Common myeloid progenitor, CD34-positive (primary cell): ENCODE measurements around the gene PKMYT1. TPM values are rescaled to one million over a fixed set of nuclear protein-coding genes. Genes with fewer than 3 reads are reported as not detected.

Experiments
- CTCF ChIA-PET: fragments of 350-600 bp; sonication (Branson Sonifier 250); formaldehyde crosslinking; loops from one replicate; lab custom pipeline; 2021; ENCODE audit warnings: antibody characterized with exemption; lab: Charles Lee
- POLR2A ChIA-PET: fragments of 350-600 bp; sonication (Branson Sonifier 250); formaldehyde crosslinking; loops from one replicate; lab custom pipeline; 2021; ENCODE audit warnings: antibody characterized with exemption; lab: Charles Lee
- DNase-seq, 3 donors: peaks; one replicate each; pipeline versions ENCODE4 v3.0.0 to v3.0.0-alpha.2; 2013
- H3K27ac ChIP-seq, 2 experiments: 1 replicate in 1 of 2; 2 replicates in 1 of 2; pipeline ENCODE4 v1.7.0; 2013; ENCODE audit warnings: inconsistent platforms in 2 of 2, low read length in 2 of 2, mild to moderate bottlenecking in 2 of 2, low read depth in 1 of 2, moderate library complexity in 1 of 2; ENCODE audit not compliant: severe bottlenecking in 2 of 2, insufficient read depth in 1 of 2, poor library complexity in 1 of 2
- H3K27me3 ChIP-seq, 5 experiments: replicated peaks in 2 of 5; 1 replicate in 3 of 5; 2 replicates in 2 of 5; pipeline versions ENCODE4 v1.6.1 to v1.7.0; 2013; ENCODE audit warnings: low read length in 4 of 5, mild to moderate bottlenecking in 2 of 5, moderate library complexity in 2 of 5, inconsistent platforms in 1 of 5; ENCODE audit not compliant: insufficient read depth in 5 of 5, control insufficient read depth in 4 of 5
- H3K36me3 ChIP-seq, 4 experiments: 1 replicate in 2 of 4; 2 replicates in 2 of 4; pipeline versions ENCODE4 v1.6.1 to v1.7.0; 2013; ENCODE audit warnings: low read length in 3 of 4, control low read depth in 1 of 4, mild to moderate bottlenecking in 1 of 4; ENCODE audit not compliant: control insufficient read depth in 4 of 4, insufficient read depth in 4 of 4
- H3K4me1 ChIP-seq, 4 experiments: 1 replicate in 3 of 4; 2 replicates in 1 of 4; pipeline versions ENCODE4 v1.6.1 to v1.7.1; 2013; ENCODE audit warnings: low read length in 3 of 4, mild to moderate bottlenecking in 3 of 4, control low read depth in 1 of 4, inconsistent platforms in 1 of 4, moderate library complexity in 1 of 4; ENCODE audit not compliant: control insufficient read depth in 4 of 4, insufficient read depth in 4 of 4; ENCODE audit errors: control extremely low read depth in 1 of 4
- H3K4me3 ChIP-seq, 7 experiments: 1 replicate in 4 of 7; 2 replicates in 3 of 7; pipeline versions ENCODE4 v1.5.1 to v1.7.0; 2013; ENCODE audit warnings: mild to moderate bottlenecking in 7 of 7, low read length in 6 of 7, moderate library complexity in 6 of 7, inconsistent platforms in 2 of 7, low read depth in 2 of 7, control low read depth in 1 of 7; ENCODE audit not compliant: insufficient read depth in 4 of 7, control insufficient read depth in 1 of 7; ENCODE audit errors: extremely low read depth in 1 of 7
- H3K9me3 ChIP-seq, 5 experiments: 1 replicate in 4 of 5; 2 replicates in 1 of 5; pipeline versions ENCODE4 v1.6.1 to v1.7.1; 2013; ENCODE audit warnings: low read length in 4 of 5, mild to moderate bottlenecking in 2 of 5, inconsistent platforms in 1 of 5, low read depth in 1 of 5, moderate library complexity in 1 of 5; ENCODE audit not compliant: control insufficient read depth in 4 of 5, insufficient read depth in 2 of 5; ENCODE audit errors: control extremely low read depth in 1 of 5
- WGBS: methylation state at CpG from one replicate; pipeline ENCODE4 v1.1.5; 2013; ENCODE audit not compliant: insufficient coverage; 5-methylcytosine and 5-hydroxymethylcytosine counted together
- polyA plus RNA-seq: library from polyadenylated mRNA; unstranded; fragments of 120-200 nt; gene quantifications from one replicate; pipeline ENCODE4 v1.2.1, GENCODE V29; 2013

PKMYT1 gene
- 6.3 TPM for polyA plus RNA-seq

DNA sequence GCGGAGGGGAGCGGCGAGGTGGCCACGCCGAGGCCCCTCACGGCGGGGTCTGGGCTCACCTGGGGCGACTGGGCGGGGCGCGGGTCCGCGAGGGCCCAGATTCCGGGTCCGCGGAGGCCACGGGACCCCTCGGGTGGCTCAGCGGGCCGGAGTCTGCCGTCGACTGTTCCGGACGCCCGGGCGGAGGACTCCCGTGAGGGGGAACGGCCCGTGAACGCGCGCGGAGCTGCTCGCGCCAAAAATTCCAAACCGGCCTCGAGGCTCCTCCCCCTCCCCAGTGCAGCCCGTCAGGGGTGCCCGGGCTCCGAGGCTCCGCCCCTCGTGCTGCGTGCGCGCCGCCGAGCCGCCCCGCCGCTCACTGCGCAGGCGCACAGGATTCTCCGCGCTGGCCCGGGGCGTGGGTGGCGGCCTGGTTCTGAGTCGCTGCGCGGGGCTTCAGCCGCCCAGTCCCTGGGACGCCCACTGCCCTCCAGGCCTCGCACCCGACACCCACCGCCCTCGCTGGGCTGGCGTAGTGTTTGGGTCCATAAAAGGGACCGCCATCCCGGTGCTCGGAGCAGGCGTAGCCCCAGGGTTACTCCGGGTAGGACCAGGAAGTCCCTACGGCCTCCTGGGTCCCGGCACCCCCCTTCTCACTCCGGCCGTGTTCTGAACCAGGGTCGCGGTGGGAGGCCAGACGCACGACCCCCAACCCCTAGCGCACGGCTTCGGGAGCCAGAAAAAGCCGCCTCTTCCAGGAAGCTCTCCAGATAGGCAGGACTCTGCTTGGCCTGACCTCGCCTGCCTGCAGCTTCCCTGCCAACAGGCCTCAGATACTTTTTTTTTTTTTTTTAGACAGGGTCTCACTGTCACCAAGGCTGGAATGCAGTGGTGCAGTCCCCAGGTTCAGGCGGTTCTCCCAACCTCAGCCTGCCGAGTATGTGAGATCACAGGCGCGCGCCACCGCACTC, at the start of gene PKMYT1:
Gene PKMYT1, minus strand, starts transcription at position 220 of the 950 bp plus-strand sequence. CDS start 789 bp downstream, outside the sequence.
- Histone ChIP-seq H3K4me3 (peak within 1 kb of the TSS; percentile 34 to 95 (median 88)), H3K4me1 (peaks cover 0 to 37% (median 22%) of the 10 kb centered on the region in 4 experiments), H3K27me3 (no peaks in the 10 kb centered on the region), H3K36me3 (peaks cover 0 to 28% (median 4%) of the 10 kb centered on the region in 4 experiments), H3K27ac (peak within 1 kb of the TSS; percentile 74 to 89), H3K9me3 (no peaks in the 10 kb centered on the region)
- CTCF ChIA-PET: interaction anchor here (0.6 to 2.7 kb wide), 6 partner anchors 9 to 47 kb away, joined by 3 to 10 read pairs (median 4); no protein-coding TSS in a partner anchor
- peak; percentile 81 to 91 (median 88) for DNase-seq
- 4% methylated on average over 72 of the region's 91 CpGs for WGBS
- POLR2A ChIA-PET: interaction anchor here (0.6 to 1.3 kb wide), 3 partner anchors 10 to 808 kb away, joined by 3 to 5 read pairs (median 4); no protein-coding TSS in a partner anchor

DNA sequence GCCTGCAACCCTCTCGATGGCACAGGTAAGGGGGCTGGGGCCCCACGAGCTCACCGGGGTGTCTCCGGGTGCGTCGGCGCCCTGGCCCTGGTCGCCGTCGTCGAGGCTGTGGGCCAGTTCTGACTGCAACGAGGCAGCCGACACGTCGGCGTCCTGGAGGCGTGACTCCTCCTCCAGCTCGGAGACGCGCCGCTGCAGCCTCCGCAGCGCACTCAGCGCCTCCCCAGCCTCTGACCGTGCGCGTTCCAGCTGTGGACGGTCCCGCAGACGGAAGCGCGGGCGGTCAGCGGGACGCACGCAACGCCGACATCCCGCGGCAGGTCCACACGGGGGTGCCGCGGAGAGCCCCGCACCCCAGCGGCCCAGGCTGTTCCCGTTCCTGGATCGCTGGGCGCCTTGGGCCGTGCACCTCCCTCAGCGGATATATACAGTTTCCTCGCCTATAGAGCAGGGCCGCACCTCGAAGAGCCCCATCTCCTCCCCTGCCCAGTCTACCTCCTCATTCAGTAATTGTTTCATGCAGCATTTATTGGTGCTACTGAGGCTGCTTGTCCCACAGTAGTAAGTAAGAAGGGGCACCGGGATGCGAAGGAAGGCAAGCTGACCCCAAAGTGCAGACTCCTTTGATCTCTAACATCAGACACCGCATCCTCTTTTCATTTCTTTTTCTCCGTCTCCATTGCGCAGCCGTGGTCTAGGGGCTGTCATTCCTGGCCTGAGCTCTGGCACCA, 49.4 kb upstream of the PKMYT1 start:
- DNase-seq: no peak
- Histone ChIP-seq H3K27ac (no peak overlapping the region), H3K4me3 (peak overlapping the region in 3 of 7 experiments; percentile 1 to 54 (median 6)), H3K9me3 (no peaks in the 10 kb centered on the region), H3K36me3 (peaks cover 5 to 22% (median 19%) of the 10 kb centered on the region in 4 experiments), H3K4me1 (peaks cover 0 to 22% (median 21%) of the 10 kb centered on the region in 4 experiments), H3K27me3 (peaks cover 0 to 62% (median 36%) of the 10 kb centered on the region in 5 experiments)
- POLR2A ChIA-PET: interaction anchor here (1.5 kb wide), 1 partner anchor 9 kb away, joined by 3 read pairs; no protein-coding TSS in a partner anchor
- 12% methylated on average over 59 of the region's 59 CpGs for WGBS
- CTCF ChIA-PET: interaction anchor here (1.1 to 12.5 kb wide), 13 partner anchors 9 to 99 kb away, joined by 3 to 197 read pairs (median 16); partner anchors contain the start of genes BICDL2, CLDN6, HCFC1R1 and MMP25

GRCh38 chr16:3028716-3029319, 48.6 kb upstream of the PKMYT1 start:
- ChIA-PET CTCF (interaction anchor here (0.6 to 12.5 kb wide), 20 partner anchors 8 to 1109 kb away, joined by 3 to 197 read pairs (median 6); partner anchors contain the start of genes BICDL2, CLDN6, CLDN9 and HCFC1R1), POLR2A (interaction anchor here (0.8 to 1.6 kb wide), 4 partner anchors 8 to 1387 kb away, joined by 3 to 7 read pairs (median 4); no protein-coding TSS in a partner anchor)
- DNase-seq: no peak
- H3K4me3 ChIP-seq: no peak overlapping the region
- peaks cover 5 to 22% (median 19%) of the 10 kb centered on the region in 4 experiments for H3K36me3 ChIP-seq
- WGBS: 41% methylated on average over 12 of the region's 15 CpGs
- H3K4me1 ChIP-seq: peaks cover 0 to 25% (median 23%) of the 10 kb centered on the region in 4 experiments
- H3K27me3 ChIP-seq: peaks cover 0 to 54% (median 31%) of the 10 kb centered on the region in 5 experiments
- no peaks in the 10 kb centered on the region for H3K9me3 ChIP-seq
- no peak overlapping the region for H3K27ac ChIP-seq

DNA sequence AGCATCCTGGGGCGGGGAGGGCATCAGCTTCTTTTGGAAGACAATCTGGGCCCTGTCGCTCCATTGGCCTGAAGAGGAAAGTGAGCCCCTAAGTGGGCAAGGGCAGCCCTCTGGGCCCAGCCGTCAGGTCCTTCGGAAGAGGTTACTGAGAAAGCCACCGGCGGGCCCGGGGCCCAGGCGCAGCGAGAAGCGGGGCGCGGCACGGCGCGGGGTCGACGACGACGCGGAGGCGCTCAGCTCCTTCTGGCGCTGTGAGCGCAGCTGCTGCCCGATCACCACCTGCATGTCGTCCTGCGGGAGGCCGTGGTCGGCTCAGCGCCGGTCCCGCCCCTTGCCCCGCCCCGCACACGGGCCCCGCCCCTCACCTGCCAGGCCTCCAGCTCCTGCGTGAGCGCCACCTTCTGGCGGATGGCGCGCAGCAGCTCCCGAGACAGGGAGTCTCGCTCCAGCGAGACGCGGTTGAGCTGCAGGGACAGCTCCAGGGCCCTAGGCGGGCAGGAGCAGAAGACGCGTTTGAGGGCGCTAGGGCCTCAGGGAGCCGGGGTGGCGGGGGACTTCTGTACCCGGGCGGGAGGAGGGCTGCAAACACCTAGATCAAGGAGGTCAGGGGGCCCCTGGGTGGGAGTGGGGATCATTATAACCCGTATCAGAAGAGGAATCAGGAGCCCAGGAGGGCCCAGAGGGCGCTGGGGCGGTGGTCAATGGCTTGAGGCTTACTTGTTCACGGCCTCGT, 47.9 kb upstream of the PKMYT1 start:
- peak overlapping the region in 2 of 7 experiments; percentile 42 to 43 for H3K4me3 ChIP-seq
- peak; percentile 84 to 90 (median 89) for DNase-seq
- WGBS: 7% methylated on average over 38 of the region's 58 CpGs
- peaks cover 5 to 22% (median 19%) of the 10 kb centered on the region in 4 experiments for H3K36me3 ChIP-seq
- ChIA-PET CTCF (interaction anchor here (0.6 to 12.5 kb wide), 22 partner anchors 7 to 1108 kb away, joined by 3 to 197 read pairs (median 4); partner anchors contain the start of genes BICDL2, CLDN6, CLDN9 and HCFC1R1), POLR2A (interaction anchor here (0.8 to 1.6 kb wide), 5 partner anchors 10 to 1388 kb away, joined by 3 to 7 read pairs (median 5); partner anchors contain the start of gene CLDN6)
- no peak overlapping the region for H3K27ac ChIP-seq
- H3K4me1 ChIP-seq: peaks cover 0 to 32% (median 30%) of the 10 kb centered on the region in 4 experiments
- no peaks in the 10 kb centered on the region for H3K9me3 ChIP-seq
- peaks cover 0 to 47% (median 26%) of the 10 kb centered on the region in 5 experiments for H3K27me3 ChIP-seq

DNA sequence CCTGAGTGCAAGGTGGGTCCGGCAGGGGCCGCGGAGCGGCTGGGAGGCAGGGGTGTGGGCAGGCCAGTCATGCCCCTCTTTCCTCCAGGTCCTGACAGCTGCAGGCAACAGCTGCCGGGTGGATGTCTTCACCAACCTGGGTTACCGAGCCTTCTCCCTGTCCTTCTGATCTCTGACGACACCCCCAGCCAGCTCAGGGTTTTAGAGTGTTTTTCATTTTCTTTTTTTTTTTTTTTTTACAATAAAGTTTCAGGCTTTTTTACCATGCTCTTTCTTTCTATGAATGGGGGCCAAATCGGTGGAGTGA, 47.2 kb upstream of the PKMYT1 start:
- POLR2A ChIA-PET: interaction anchor here (0.8 to 1.6 kb wide), 4 partner anchors 9 to 1388 kb away, joined by 3 to 7 read pairs (median 6); partner anchors contain the start of gene CLDN6

More for the DNA sequence above, 47.2 kb upstream of the PKMYT1 start:
- H3K27me3 ChIP-seq: peaks cover 0 to 41% (median 25%) of the 10 kb centered on the region in 5 experiments
- H3K36me3 ChIP-seq: peaks cover 5 to 22% (median 19%) of the 10 kb centered on the region in 4 experiments
- 100% methylated on average over 3 of the region's 8 CpGs for WGBS
- CTCF ChIA-PET: interaction anchor here (1.1 to 12.5 kb wide), 12 partner anchors 7 to 81 kb away, joined by 3 to 197 read pairs (median 12); partner anchors contain the start of genes BICDL2, CLDN6, CLDN9 and HCFC1R1
- H3K4me3 ChIP-seq: no peak overlapping the region
- no peaks in the 10 kb centered on the region for H3K9me3 ChIP-seq
- H3K27ac ChIP-seq: no peak overlapping the region
- no peak for DNase-seq
- H3K4me1 ChIP-seq: peaks cover 0 to 39% (median 37%) of the 10 kb centered on the region in 4 experiments
